Bronchial epithelial cell (primary cell): Measurements from ENCODE around the gene OS9. TPM values are rescaled to one million over a fixed set of nuclear protein-coding genes. Genes with fewer than 3 reads are reported as not detected.
"Not testable (repeated sequence)": the region's sequence is repeated elsewhere in the genome, so short reads cannot be mapped to it uniquely, and the experiment has no call there.

ENCODE experiments used
- DNase-seq: peaks from one replicate; pipeline ENCODE4 v3.0.0-alpha.2; 2010; ENCODE audit warnings: low read depth
- FAIRE-seq: peaks from 2 replicates; lab custom pipeline; 2011; peaks lifted over from hg19 to GRCh38; lab: Jason Lieb, UNC
- H3K27me3 ChIP-seq: 2 replicates; pipeline ENCODE4 v1.5.1; 2011; ENCODE audit warnings: low read length; ENCODE audit not compliant: control insufficient read depth, insufficient read depth
- H3K36me3 ChIP-seq: 2 replicates; pipeline ENCODE4 v1.5.1; 2011; ENCODE audit warnings: low read length; ENCODE audit not compliant: control insufficient read depth, insufficient read depth
- H3K4me3 ChIP-seq: 2 replicates; pipeline ENCODE4 v1.5.1; 2011; ENCODE audit warnings: mild to moderate bottlenecking, low read depth, low read length, control low read depth
- total RNA-seq: library from RNA; depleted of rRNA; stranded (reverse); fragments of >200 nt; gene quantifications from 2 replicates; pipeline ENCODE4 v1.2.1, GENCODE V29; 2014
- TF ChIP-seq, protein P1 (sequence below): IDR thresholded peaks from 2 replicates; pipeline ENCODE4 v1.5.1; 2011; ENCODE audit warnings: mild to moderate bottlenecking, moderate library complexity, low read length, control low read depth, inconsistent platforms; ENCODE audit not compliant: insufficient read depth, severe bottlenecking

Gene OS9
- total RNA-seq, 1 donor from 2014 or later = 405 TPM

DNA sequence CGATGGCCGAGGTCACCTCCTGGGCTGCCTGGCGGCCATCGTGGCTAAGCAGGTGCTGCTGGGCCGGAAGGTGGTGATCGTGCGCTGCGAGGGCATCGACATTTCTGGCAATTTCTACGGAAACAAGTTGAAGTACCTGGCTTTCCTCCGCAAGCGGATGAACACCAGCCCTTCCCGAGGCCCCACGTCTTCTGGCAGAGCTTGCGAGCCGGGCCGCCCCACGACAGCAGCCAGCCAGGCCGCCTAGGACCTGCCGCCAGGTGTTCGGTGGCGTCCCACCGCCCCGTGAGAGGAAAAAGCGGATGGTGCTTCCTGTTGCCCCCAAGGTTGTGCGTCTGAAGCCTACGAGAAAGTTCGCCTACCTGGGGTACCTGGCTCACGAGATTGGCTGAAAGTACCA is 19.2 kb upstream of the OS9 start:
- H3K4me3 ChIP-seq = no peak overlapping the region
- DNase-seq (no peak), FAIRE-seq (no peak)
- H3K36me3 ChIP-seq = no peaks in the 10 kb centered on the region
- TF ChIP-seq, protein P1, sequence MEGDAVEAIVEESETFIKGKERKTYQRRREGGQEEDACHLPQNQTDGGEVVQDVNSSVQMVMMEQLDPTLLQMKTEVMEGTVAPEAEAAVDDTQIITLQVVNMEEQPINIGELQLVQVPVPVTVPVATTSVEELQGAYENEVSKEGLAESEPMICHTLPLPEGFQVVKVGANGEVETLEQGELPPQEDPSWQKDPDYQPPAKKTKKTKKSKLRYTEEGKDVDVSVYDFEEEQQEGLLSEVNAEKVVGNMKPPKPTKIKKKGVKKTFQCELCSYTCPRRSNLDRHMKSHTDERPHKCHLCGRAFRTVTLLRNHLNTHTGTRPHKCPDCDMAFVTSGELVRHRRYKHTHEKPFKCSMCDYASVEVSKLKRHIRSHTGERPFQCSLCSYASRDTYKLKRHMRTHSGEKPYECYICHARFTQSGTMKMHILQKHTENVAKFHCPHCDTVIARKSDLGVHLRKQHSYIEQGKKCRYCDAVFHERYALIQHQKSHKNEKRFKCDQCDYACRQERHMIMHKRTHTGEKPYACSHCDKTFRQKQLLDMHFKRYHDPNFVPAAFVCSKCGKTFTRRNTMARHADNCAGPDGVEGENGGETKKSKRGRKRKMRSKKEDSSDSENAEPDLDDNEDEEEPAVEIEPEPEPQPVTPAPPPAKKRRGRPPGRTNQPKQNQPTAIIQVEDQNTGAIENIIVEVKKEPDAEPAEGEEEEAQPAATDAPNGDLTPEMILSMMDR = no peak
- no peaks in the 10 kb centered on the region for H3K27me3 ChIP-seq

DNA sequence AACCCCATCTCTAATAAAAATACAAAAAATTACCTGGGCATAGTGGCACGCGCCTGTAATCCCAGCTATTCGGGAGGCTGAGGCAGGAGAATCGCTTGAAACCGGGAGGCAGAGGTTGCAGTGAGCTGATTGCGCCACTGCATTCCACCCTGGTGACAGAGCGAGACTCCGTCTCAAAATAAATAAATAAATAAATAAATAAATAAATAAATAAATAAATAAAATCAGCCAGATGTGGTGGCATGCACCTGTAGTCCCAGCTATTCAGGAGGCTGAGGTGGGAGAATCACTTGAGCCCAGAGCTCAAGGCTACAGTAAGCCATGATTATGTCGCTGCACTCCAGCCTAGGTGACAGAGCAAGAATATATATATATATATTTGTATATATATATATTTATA is 16.0 kb upstream of the OS9 start:
- not testable (repeated sequence) for H3K36me3 ChIP-seq, H3K27me3 ChIP-seq, FAIRE-seq, DNase-seq, H3K4me3 ChIP-seq

DNA sequence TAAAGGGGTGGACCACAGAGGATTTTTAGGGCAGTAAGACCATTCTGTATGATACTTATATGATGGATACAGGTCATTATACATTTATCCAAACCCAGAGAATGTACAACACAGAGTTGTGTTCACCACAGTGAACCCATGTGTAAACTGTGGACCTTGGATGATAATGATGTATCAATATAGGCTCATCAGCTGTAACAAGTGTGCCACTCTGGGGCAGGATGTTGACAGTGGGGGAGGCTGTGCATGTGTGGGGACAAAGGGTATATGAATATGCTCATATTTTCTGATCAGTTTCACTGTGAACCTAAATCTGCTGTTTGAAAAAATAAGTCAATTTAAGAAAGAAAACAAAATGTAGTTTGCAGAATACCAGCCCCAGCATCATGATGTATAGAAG is 14.2 kb upstream of the OS9 start:
- no peaks in the 10 kb centered on the region for H3K27me3 ChIP-seq
- no peak for DNase-seq
- FAIRE-seq = no peak
- TF ChIP-seq, protein P1 = no peak
- H3K36me3 ChIP-seq = no peaks in the 10 kb centered on the region
- H3K4me3 ChIP-seq = no peak overlapping the region

DNA sequence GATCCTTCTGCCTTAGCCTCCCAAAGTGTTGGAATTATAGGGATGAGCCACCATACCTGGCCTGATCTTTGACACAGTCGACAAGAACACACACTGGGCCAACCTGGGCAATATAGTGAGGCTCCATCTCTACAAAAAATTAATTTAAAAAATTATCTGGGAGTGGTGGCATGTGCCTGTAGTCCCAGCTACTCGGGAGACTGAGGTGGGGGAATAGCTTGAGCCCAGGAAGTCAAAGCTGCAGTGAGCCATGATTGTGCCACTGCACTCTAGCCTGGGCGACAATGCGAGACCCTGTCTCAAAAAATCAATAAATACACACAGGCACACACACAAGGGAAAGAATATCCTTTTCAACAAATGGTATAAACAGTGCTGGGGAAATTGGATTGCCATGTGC is 6.1 kb upstream of the OS9 start:
- Histone ChIP-seq H3K36me3 (no peaks in the 10 kb centered on the region), H3K4me3 (no peak overlapping the region), H3K27me3 (no peaks in the 10 kb centered on the region)
- no peak for DNase-seq
- no peak for FAIRE-seq
- TF ChIP-seq, protein P1 = no peak

DNA sequence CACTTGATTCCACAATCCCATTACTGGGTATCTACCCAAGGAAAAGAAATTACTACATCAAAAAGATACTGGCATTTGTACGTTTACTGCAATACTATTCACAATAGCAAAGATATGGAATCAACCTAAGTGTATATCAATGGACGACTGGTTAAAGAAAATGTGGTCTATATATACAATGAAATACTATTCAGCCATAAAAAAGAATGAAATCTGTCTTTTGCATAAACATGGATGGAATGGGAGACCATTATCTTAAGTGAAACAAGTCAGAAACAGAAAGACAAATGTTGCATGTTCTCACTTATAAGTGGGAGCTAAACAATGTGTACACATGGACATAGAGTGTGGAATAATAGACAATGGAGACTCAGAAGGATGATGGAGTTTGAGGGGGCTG is 5.0 kb upstream of the OS9 start:
- FAIRE-seq (no peak), DNase-seq (no peak)
- TF ChIP-seq, protein P1 = no peak
- no peak overlapping the region for H3K4me3 ChIP-seq
- no peaks in the 10 kb centered on the region for H3K27me3 ChIP-seq
- H3K36me3 ChIP-seq = no peaks in the 10 kb centered on the region

DNA sequence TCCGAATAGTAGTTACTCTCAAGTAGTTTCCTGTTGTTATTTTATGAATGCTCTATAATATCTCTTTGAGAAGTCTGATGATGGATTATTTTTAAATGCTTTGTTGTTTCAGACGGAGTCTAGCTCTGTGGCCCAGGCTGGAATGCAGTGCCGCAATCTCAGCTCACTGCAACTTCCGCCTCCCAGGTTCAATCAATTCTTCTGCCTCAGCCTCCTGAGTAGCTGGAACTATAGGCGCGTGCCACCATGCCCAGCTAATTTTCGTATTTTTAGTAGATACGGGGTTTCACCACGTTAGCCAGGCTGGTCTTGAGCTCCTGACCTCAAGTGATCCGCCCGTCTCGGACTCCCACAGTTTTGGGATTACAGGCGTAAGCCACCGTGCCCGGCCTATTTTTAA is 1.4 kb upstream of the OS9 start:
- no peak for DNase-seq
- peaks cover 8% of the 10 kb centered on the region for H3K36me3 ChIP-seq
- TF ChIP-seq, protein P1 = no peak
- no peak overlapping the region for H3K4me3 ChIP-seq
- no peaks in the 10 kb centered on the region for H3K27me3 ChIP-seq
- FAIRE-seq = no peak

DNA sequence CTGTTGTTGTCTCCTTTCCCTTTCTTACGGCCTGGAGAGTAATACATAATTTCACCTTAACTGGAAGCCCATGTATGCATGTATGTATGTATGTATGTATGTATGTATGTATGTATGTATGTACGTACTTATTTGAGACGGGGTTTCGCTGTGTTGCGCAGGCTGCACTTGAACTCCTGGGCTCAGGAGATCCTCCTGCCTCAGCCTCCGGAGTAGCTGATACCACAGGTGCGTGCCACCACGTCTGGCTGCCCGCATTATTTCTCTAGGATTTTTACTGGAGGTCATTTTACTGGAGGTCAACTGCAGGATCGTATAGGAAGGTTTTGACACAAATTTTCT is 644 bp upstream of the OS9 start:
- TF ChIP-seq, protein P1 = no peak
- FAIRE-seq (no peak), DNase-seq (no peak)
- Histone ChIP-seq H3K4me3 (no peak overlapping the region), H3K27me3 (no peaks in the 10 kb centered on the region), H3K36me3 (peaks cover 8% of the 10 kb centered on the region)
